Mesodermal cell (in vitro differentiated cells): ENCODE measurements around the gene FKBP2.

Source experiments
- H3K27ac ChIP-seq: 2 replicates; pipeline ENCODE4 v1.7.0; 2013; ENCODE audit warnings: mild to moderate bottlenecking, low read depth, low read length, moderate library complexity; ENCODE audit not compliant: severe bottlenecking
- H3K36me3 ChIP-seq: 2 replicates; pipeline ENCODE4 v1.7.1; 2013; ENCODE audit warnings: mild to moderate bottlenecking, low read length, moderate library complexity; ENCODE audit not compliant: control insufficient read depth, insufficient read depth
- H3K4me1 ChIP-seq: one replicate; pipeline ENCODE4 v1.7.1; 2013; ENCODE audit warnings: mild to moderate bottlenecking, low read length; ENCODE audit not compliant: insufficient read depth, control insufficient read depth, poor library complexity, severe bottlenecking
- H3K4me3 ChIP-seq: 2 replicates; pipeline ENCODE4 v1.7.0; 2013; ENCODE audit warnings: low read length, control low read depth, mild to moderate bottlenecking; ENCODE audit not compliant: insufficient read depth, poor library complexity, severe bottlenecking; ENCODE audit errors: extremely low read depth
- H3K9me3 ChIP-seq: 2 replicates; pipeline ENCODE4 v1.7.1; 2013; ENCODE audit warnings: mild to moderate bottlenecking, low read length, moderate library complexity; ENCODE audit not compliant: control insufficient read depth
- WGBS, 2 experiments: methylation state at CpG; one replicate each; pipeline ENCODE4 v1.1.5; 2013; ENCODE audit warnings: missing lambda C conversion rate in 2 of 2; ENCODE audit not compliant: insufficient coverage in 2 of 2; 5-methylcytosine and 5-hydroxymethylcytosine counted together

The FKBP2 gene

DNA sequence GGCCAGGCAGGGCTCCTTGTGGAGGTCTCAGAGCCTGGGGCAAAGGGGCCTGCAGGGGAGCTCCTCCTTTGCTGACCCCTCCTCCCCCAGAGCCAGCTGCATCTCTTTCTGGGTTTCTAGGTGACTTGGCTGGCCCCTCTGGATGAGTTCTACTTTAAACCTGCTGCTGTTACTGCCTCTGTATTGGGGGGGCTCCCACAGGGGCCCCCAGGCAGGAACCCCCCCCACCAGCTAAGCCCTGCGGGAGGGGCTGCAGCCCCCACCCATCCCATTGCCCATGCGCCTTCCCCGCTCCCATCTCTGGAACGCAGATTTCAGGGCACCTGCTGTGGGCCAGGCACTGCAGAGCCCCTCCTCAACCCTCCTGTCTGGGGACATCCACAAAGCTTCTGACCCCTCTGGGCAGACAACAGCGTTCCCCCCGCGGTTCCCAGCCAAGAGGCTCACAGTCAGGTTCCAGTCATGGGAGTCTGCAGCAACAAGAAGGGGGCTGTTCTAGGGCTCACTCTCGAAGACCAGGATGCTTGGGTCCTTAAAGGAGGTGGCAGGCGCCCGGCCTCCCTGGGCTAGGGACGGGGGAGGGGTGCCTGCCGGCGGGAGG is 9.6 kb downstream of the FKBP2 start:
- H3K4me3 ChIP-seq, result peak overlapping the region; percentile 49
- H3K9me3 ChIP-seq, result no peaks in the 10 kb centered on the region
- H3K27ac ChIP-seq, result peak overlapping the region; percentile 41
- peaks cover 20% of the 10 kb centered on the region for H3K36me3 ChIP-seq
- 0 to 19% methylated on average over 6 to 12 of the region's 13 CpGs for WGBS, 2 experiments
- peaks cover 35% of the 10 kb centered on the region for H3K4me1 ChIP-seq

DNA sequence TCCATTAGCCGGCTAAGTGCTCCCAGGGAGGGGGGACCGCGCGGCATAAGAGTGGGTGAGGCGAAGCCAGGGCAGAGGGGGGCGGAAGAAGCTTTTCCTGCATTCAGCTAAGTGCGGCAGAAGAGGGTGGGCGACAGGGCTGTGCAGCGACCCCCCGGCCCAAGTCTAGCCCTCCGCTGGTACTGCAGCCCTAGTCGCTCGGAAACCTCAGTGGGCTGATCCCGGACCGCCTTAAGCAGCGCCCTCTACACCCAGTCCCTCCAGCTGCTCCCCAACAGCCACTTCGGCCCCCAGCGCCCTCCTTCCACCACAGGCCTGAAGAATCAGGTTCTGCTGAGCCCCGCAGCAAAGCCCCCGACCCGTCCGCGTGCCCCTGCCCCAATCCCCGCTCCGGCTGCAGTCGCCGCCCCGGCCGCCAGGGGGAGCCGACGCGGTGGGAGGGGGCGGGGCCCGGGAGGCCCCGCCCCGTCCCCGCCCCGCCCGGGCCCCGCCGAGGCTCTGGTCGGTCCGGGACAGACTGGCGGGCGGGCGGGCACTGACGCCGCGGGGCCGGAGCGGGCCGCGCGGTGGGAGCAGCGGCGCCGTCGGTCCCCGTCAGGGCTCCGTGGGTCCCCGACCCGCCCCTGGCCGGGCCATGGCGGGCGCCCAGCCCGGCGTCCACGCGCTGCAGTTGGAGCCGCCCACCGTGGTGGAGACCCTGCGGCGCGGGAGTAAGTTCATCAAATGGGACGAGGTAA is 10.3 kb downstream of the FKBP2 start, which contains the start of gene PLCB3:
PLCB3 (plus strand) TSS at position 515 of the 737 bp plus-strand sequence; CDS start at position 635, 120 bp downstream.
- H3K9me3 ChIP-seq, result no peaks in the 10 kb centered on the region
- peaks cover 35% of the 10 kb centered on the region for H3K4me1 ChIP-seq
- H3K27ac ChIP-seq, result peak within 1 kb of the TSS; percentile 41
- H3K4me3 ChIP-seq, result peak within 1 kb of the TSS; percentile 78
- H3K36me3 ChIP-seq, result peaks cover 26% of the 10 kb centered on the region
- WGBS, 2 experiments, result 1 to 2% methylated on average over 54 to 68 of the region's 75 CpGs

DNA sequence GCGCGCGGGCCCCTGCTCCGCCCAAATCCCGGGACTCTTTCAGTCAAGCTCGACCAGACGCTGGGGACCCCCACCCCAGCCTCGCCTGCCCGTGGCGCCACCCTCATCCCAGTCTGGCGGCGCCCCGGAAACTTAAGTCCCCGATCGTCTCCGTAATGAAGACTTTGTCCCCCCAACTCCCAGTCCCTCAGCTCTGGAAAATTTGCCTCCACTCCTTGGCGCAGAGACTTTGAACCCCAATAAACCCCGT is 10.8 kb downstream of the FKBP2 start:
- peaks cover 35% of the 10 kb centered on the region for H3K4me1 ChIP-seq
- H3K36me3 ChIP-seq, result peaks cover 31% of the 10 kb centered on the region
- H3K27ac ChIP-seq, result no peak overlapping the region
- peak overlapping the region; percentile 78 for H3K4me3 ChIP-seq
- H3K9me3 ChIP-seq, result no peaks in the 10 kb centered on the region
- WGBS, 2 experiments, result 0 to 1% methylated on average over 17 to 18 of the region's 18 CpGs

DNA sequence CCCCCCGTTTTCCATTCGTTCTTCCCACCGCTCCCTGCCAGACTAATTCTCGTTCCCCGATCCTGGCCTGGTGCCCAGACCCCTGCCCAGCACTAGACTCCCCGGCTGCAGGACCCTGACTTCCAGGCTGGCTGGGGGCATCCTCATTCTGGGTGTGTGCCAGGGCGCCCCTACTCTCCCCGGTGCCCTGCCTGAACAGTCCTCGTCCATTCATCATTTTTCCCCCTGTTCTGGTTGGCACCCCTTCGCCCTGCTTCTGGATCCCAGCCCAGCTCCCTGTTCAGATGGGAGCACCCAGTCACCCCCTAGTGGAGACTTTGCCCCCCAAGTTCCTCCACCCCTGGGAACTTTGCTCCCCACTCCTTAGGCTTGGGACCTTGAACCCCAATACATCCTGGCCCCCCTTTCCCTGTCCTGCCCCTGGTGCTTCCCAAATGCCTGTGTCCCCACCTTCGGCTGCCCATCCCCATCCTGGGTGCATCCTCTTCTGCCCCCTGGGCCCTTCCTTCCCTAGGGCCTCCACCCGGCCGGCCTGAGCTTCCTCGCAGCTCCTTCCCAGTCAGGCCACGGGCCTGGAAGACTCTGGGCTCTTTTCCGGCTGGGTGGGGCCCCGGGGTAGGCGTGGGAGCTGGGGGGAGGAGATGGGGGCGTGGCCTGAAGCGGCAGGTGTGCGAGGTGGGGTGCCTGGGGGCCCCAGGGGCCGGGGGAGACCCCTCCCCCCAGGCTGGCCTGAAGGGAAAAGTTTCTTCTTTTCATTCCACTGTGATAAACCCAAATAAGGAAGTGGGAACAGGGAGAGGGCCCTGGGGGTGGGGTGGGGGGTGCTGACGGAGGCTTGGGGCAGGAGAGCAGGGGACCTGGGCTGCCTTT is 11.3 kb downstream of the FKBP2 start:
- no peaks in the 10 kb centered on the region for H3K9me3 ChIP-seq
- H3K27ac ChIP-seq, result no peak overlapping the region
- peak overlapping the region; percentile 78 for H3K4me3 ChIP-seq
- WGBS, 2 experiments, result 9 to 21% methylated on average over 9 to 12 of the region's 23 CpGs
- peaks cover 34% of the 10 kb centered on the region for H3K36me3 ChIP-seq
- peaks cover 35% of the 10 kb centered on the region for H3K4me1 ChIP-seq

DNA sequence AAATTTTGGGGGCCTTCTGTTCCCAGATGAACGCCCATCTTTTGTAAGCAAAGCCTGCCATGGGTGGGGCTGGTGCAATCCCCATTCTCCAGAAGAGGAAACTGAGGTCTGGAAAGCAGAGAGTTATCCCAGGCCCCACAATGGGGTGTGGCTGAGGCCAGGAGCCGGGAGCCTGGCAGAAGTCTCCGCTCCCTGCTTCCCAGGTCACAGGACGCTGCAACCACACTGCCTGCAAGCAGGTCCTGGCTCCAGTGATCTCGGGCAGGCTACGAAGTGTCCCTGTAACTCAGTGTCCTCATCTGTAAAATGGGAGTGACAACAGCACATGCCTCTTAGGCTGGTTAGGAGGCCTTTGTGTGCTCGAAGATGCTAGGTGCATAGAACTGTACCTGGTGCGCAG is 12.1 kb downstream of the FKBP2 start:
- WGBS, 2 experiments, result 86 to 87% methylated on average over 8 of the region's 8 CpGs
- H3K9me3 ChIP-seq, result no peaks in the 10 kb centered on the region
- H3K36me3 ChIP-seq, result peaks cover 42% of the 10 kb centered on the region
- H3K27ac ChIP-seq, result no peak overlapping the region
- H3K4me1 ChIP-seq, result peaks cover 32% of the 10 kb centered on the region
- H3K4me3 ChIP-seq, result peak overlapping the region; percentile 78

DNA sequence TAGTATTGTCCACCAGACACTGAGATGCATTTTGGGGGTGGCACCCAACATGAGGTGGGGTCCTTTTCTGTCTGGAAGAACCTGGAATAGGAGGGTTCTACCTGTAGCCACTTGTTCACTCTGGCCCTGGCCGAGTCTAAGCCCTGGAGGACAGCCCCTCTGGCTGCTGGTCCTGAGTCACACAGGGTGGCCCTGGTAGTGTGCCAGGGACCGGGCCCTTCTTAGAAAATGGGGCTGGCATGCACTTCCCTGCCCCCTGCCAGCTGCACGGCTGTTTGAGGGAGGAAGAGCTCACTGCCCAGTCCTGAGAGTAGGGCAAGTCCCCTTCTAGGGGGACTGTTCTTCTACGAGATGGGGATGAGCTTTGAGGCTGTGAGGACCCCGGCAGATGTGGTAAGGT is 12.6 kb downstream of the FKBP2 start:
- no peaks in the 10 kb centered on the region for H3K9me3 ChIP-seq
- H3K4me3 ChIP-seq, result no peak overlapping the region
- peaks cover 30% of the 10 kb centered on the region for H3K4me1 ChIP-seq
- WGBS, 2 experiments, result 94 to 100% methylated on average over 5 of the region's 5 CpGs
- no peak overlapping the region for H3K27ac ChIP-seq
- peaks cover 47% of the 10 kb centered on the region for H3K36me3 ChIP-seq

DNA sequence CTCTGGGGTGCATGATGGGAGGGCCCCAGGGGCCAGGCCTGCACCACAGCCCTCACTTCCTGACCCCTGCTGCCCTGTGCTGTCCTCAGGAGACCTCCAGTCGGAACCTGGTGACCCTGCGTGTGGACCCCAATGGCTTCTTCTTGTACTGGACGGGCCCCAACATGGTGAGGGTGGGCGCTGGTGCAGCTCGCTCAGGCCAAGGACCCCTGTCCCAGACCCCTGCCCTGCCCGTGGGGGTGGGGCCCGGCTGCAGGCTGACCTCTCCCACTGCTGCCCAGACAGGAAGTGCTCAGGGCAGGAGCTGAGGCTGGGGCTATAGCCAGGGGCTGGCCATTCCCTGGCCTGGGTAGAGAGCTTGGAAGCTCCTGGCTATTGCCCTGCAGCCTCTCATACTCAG is 13.4 kb downstream of the FKBP2 start:
- H3K9me3 ChIP-seq, result no peaks in the 10 kb centered on the region
- WGBS, 2 experiments, result 95 to 97% methylated on average over 7 of the region's 7 CpGs
- H3K4me3 ChIP-seq, result no peak overlapping the region
- peaks cover 55% of the 10 kb centered on the region for H3K36me3 ChIP-seq
- H3K4me1 ChIP-seq, result peaks cover 21% of the 10 kb centered on the region
- no peak overlapping the region for H3K27ac ChIP-seq

DNA sequence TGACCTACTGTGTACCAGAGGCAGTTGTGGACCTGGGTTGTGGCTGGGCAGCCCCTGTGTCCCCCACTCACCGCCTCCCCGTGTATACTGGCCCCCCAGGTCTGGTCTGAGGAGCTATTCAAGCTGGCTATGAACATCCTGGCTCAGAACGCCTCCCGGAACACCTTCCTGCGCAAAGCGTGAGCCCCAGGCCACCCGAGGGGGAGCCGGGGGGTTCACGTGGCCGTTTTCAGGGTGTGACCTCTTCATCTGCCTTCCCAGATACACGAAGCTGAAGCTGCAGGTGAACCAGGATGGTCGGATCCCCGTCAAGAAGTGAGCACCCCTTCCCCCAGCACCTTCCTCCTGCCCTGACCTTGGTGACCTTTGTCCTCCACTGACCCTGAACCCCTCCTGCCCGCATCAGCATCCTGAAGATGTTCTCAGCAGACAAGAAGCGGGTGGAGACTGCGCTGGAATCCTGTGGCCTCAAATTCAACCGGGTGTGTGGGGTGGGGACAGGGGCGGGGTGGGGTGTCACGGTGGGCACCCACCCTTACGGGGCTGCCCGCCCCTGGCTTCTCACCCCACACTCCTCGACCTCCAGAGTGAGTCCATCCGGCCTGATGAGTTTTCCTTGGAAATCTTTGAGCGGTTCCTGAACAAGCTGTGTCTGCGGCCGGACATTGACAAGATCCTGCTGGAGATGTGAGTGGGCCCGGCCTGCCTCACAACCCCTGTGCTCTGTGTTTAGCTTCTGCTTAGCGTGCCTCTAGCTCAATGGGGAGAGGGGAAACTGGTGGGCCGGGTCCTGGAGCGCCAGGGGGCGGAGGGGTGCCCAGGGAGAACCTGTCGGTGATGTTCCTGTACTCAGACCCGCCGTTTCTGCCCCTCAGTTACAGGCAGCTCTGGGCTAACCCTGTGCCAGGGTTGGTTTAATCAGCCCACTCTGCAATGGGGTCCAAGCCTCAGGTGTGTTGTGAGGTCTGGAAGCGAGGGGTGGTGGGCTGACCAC is 14.5 kb downstream of the FKBP2 start:
- no peaks in the 10 kb centered on the region for H3K9me3 ChIP-seq
- peaks cover 65% of the 10 kb centered on the region for H3K36me3 ChIP-seq
- 94 to 98% methylated on average over 20 to 34 of the region's 35 CpGs for WGBS, 2 experiments
- no peak overlapping the region for H3K27ac ChIP-seq
- peaks cover 15% of the 10 kb centered on the region for H3K4me1 ChIP-seq
- H3K4me3 ChIP-seq, result no peak overlapping the region

DNA sequence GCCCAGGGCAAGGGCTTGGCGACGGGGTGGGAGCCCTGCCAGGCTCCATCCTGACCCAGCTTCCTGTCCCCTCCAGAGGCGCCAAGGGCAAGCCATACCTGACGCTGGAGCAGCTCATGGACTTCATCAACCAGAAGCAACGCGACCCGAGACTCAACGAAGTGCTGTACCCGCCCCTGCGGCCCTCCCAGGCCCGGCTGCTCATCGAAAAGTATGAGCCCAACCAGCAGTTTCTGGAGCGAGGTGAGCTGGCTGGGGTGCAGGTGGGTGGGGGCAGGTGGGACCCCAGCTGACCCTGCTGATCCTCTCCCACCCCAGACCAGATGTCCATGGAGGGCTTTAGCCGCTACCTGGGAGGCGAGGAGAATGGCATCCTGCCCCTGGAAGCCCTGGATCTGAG is 15.4 kb downstream of the FKBP2 start:
- 96 to 98% methylated on average over 12 to 14 of the region's 15 CpGs for WGBS, 2 experiments
- H3K36me3 ChIP-seq, result peaks cover 69% of the 10 kb centered on the region

DNA sequence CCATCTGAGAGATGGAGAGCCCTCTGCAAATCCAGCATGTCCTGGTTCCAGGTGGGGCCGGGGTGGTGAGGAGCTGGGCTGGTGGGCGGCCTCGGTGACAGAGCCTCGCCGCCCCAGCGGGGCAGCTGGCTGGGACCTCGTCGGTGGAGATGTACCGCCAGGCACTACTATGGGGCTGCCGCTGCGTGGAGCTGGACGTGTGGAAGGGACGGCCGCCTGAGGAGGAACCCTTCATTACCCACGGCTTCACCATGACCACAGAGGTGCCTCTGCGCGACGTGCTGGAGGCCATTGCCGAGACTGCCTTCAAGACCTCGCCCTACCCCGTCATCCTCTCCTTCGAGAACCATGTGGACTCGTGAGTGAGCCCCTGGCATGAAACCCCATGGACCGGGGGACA is 17.5 kb downstream of the FKBP2 start:
- WGBS, 2 experiments, result 95% methylated on average over 23 to 24 of the region's 24 CpGs
- Histone ChIP-seq H3K27ac (no peak overlapping the region), H3K9me3 (no peaks in the 10 kb centered on the region), H3K4me1 (peaks cover 14% of the 10 kb centered on the region), H3K4me3 (no peak overlapping the region), H3K36me3 (peaks cover 85% of the 10 kb centered on the region)

More for the DNA sequence above, 15.4 kb downstream of the FKBP2 start:
- Histone ChIP-seq H3K4me1 (peaks cover 11% of the 10 kb centered on the region), H3K9me3 (no peaks in the 10 kb centered on the region), H3K4me3 (no peak overlapping the region), H3K27ac (no peak overlapping the region)
